ENCODE data around the gene C15orf39. TPM values are rescaled to one million over a fixed set of nuclear protein-coding genes. Genes with fewer than 3 reads are reported as not detected.

The C15orf39 gene
- 2.4 and 4.0 TPM in 2 replicates for total RNA-seq

DNA sequence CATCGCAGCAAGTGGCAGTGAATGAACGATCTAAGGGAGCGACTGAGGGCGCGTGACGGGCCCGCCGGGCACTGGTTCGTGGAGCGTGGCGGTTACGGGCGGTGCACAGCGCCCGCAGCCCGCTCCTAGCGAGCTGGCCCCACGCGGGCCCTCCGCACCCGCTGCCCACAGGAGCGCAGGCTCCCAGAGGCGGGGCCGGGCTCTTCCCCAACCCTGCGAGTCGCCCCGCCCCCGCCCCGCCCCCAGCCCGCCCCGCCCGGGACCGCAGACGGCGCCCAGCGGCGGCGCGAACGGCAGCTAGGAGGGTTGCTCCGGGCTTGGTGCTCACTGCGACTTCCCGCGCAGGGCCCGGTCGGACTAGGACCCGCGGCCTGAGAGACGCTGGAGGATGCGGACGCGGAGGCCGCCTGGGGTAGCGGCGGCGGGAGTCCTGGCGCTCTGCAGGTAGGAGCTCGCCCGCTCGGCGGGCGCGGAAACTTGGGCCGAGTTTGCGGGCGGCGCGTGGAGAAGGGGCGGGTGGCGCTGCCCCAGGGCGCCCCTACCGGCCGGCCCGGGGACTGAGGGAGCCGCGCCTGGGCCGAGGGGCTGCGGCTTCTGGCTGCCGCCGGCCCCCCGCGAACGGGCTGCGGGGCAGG is at the start of gene C15orf39:
Gene C15orf39 (plus strand): TSS at position 267 of the 635 bp plus-strand sequence. CDS start 4,167 bp downstream, outside the sequence.

GRCh38 chr15:75258034-75258433 is 56.4 kb downstream of the C15orf39 start, which contains the start of gene GOLGA6C:
GOLGA6C (plus strand) TSS chr15:75258334; CDS start chr15:75258599, 265 bp downstream.

Other genes starting within 250 kb of the C15orf39 start
- gene RPP25, start 245.1 kb upstream of the C15orf39 start, total RNA-seq: 6.7 and 7.9 TPM in 2 replicates
- gene SCAMP5, start 206.3 kb upstream of the C15orf39 start, total RNA-seq: 1.7 and 6.5 TPM in 2 replicates
- 9.0 and 10.2 TPM in 2 replicates for gene PPCDC, start 178.3 kb upstream of the C15orf39 start, total RNA-seq
- gene GOLGA6C, start 56.5 kb downstream of the C15orf39 start, total RNA-seq: not detected in 2 replicates
- not detected in 2 replicates for gene GOLGA6D, start 81.0 kb downstream of the C15orf39 start, total RNA-seq
- 104 and 114 TPM in 2 replicates for gene COMMD4, start 134.2 kb downstream of the C15orf39 start, total RNA-seq
- gene NEIL1, start 145.2 kb downstream of the C15orf39 start, total RNA-seq: 5.0 and 5.3 TPM in 2 replicates
- gene MAN2C1, start 166.7 kb downstream of the C15orf39 start, total RNA-seq: 114 and 117 TPM in 2 replicates
- gene SIN3A, start 249.8 kb downstream of the C15orf39 start, total RNA-seq: 22.2 and 29.4 TPM in 2 replicates